Nephron (organoid): ENCODE results near the gene ARFGAP2.
"Not testable (repeated sequence)": the region's sequence is repeated elsewhere in the genome, so short reads cannot be mapped to it uniquely, and the experiment has no call there.

Experiments
- H3K27ac Mint-ChIP-seq, 3 experiments: 2 replicates each; pipeline ENCODE4 v1.8.0; 2020; ENCODE audit warnings: mixed read lengths in 3 of 3, mild to moderate bottlenecking in 2 of 3, moderate library complexity in 1 of 3
- H3K27me3 Mint-ChIP-seq: 2 replicates; pipeline ENCODE4 v1.8.0; 2021; ENCODE audit warnings: low read depth, mild to moderate bottlenecking, moderate library complexity, mixed read lengths
- H3K36me3 Mint-ChIP-seq: 2 replicates; pipeline ENCODE4 v1.8.0; 2020; ENCODE audit warnings: low read depth, mixed read lengths
- H3K4me1 Mint-ChIP-seq: 2 replicates; pipeline ENCODE4 v1.8.0; 2020; ENCODE audit warnings: mixed read lengths
- H3K4me3 Mint-ChIP-seq, 3 experiments: 2 replicates each; pipeline ENCODE4 v1.8.0; 2020; ENCODE audit warnings: mild to moderate bottlenecking in 3 of 3, mixed read lengths in 3 of 3, moderate library complexity in 2 of 3
- H3K9me3 Mint-ChIP-seq: 2 replicates; pipeline ENCODE4 v1.8.0; 2020; ENCODE audit warnings: mixed read lengths
- TF ChIP-seq, protein P1 (sequence below), 3 experiments: fragments of 200-600 bp; sonication (generic); IDR thresholded peaks; one replicate each; pipeline ENCODE4 v1.5.0; 2021; ENCODE audit warnings: antibody characterized with exemption in 3 of 3; ENCODE audit not compliant: unreplicated experiment in 3 of 3

Gene ARFGAP2

DNA sequence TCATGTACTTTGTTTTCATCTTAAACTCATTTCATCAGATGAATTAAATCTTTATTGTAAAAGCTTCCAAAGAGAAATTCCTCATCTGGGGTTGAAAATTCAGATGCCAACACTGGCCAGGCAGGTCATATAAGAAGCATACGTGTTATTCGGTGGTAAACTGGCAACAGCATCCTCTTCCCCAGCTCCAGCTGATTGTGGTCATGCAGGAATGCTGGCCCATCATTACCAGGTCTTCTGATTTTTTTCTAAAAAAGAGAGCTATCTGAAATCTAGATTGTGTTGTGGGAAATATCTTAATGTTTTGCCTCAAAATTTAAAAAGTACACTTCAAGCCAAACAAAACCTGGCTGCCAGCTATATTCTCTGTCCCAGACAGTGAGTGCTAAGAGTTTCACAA lies 53.6 kb downstream of the ARFGAP2 start:
- peaks cover 5% of the 10 kb centered on the region for H3K36me3 Mint-ChIP-seq
- H3K9me3 Mint-ChIP-seq, result peaks cover under 1% of the 10 kb centered on the region
- no peaks in the 10 kb centered on the region for H3K27me3 Mint-ChIP-seq
- TF ChIP-seq, protein P1, sequence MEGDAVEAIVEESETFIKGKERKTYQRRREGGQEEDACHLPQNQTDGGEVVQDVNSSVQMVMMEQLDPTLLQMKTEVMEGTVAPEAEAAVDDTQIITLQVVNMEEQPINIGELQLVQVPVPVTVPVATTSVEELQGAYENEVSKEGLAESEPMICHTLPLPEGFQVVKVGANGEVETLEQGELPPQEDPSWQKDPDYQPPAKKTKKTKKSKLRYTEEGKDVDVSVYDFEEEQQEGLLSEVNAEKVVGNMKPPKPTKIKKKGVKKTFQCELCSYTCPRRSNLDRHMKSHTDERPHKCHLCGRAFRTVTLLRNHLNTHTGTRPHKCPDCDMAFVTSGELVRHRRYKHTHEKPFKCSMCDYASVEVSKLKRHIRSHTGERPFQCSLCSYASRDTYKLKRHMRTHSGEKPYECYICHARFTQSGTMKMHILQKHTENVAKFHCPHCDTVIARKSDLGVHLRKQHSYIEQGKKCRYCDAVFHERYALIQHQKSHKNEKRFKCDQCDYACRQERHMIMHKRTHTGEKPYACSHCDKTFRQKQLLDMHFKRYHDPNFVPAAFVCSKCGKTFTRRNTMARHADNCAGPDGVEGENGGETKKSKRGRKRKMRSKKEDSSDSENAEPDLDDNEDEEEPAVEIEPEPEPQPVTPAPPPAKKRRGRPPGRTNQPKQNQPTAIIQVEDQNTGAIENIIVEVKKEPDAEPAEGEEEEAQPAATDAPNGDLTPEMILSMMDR (IDR thresholded peaks at IDR 0.05; ENCODE audit: unreplicated experiment in 3 of 3), result no peak
- H3K4me1 Mint-ChIP-seq, result no peaks in the 10 kb centered on the region
- no peak overlapping the region for H3K4me3 Mint-ChIP-seq
- H3K27ac Mint-ChIP-seq, result no peak overlapping the region

DNA sequence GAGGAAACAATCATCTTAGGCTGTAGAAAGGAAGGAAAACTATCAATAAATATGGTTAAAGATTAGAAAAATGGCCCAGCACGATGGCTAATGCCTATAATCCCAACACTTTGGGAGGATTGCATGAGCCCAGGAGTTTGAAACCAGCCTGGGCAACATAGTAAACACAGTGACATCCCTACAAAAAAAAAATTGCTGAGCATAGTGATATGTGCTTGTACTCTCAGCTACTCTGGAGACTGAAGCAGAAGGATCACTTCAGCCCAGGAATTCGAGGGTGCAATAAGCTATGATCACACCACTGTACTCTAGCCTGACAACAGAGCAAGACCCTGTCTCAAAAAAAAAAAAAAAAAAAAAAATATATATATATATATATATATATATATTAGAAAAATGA lies 54.9 kb downstream of the ARFGAP2 start:
- Mint-ChIP-seq H3K27ac (no peak overlapping the region), H3K9me3 (peaks cover 2% of the 10 kb centered on the region), H3K4me1 (no peaks in the 10 kb centered on the region), H3K27me3 (no peaks in the 10 kb centered on the region), H3K4me3 (no peak overlapping the region), H3K36me3 (peaks cover 6% of the 10 kb centered on the region)
- TF ChIP-seq, protein P1 (IDR thresholded peaks at IDR 0.05; ENCODE audit: unreplicated experiment in 3 of 3), result no peak

DNA sequence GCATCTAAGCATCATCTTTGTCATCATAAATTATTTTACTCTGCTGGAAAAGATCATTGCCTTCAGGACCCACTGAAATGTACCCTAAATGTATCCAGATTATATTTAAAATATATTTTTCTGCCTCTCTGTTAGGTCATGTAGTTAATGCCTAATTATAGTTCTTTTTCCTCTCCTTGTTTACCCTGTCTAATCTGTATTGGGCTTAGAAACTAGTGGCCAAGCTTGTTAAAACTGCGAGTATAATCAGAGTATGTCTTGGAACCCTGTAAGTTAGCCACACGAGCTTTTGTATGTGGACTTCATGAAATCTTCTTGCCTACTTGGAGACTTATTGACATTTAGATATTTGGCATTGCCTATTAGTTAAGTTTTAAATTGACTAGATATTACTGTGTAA lies 55.6 kb downstream of the ARFGAP2 start:
- no peaks in the 10 kb centered on the region for H3K27me3 Mint-ChIP-seq
- H3K27ac Mint-ChIP-seq, result no peak overlapping the region
- no peak overlapping the region for H3K4me3 Mint-ChIP-seq
- no peaks in the 10 kb centered on the region for H3K4me1 Mint-ChIP-seq
- TF ChIP-seq, protein P1 (IDR thresholded peaks at IDR 0.05; ENCODE audit: unreplicated experiment in 3 of 3), result no peak
- H3K9me3 Mint-ChIP-seq, result peaks cover 3% of the 10 kb centered on the region
- H3K36me3 Mint-ChIP-seq, result peaks cover 6% of the 10 kb centered on the region

DNA sequence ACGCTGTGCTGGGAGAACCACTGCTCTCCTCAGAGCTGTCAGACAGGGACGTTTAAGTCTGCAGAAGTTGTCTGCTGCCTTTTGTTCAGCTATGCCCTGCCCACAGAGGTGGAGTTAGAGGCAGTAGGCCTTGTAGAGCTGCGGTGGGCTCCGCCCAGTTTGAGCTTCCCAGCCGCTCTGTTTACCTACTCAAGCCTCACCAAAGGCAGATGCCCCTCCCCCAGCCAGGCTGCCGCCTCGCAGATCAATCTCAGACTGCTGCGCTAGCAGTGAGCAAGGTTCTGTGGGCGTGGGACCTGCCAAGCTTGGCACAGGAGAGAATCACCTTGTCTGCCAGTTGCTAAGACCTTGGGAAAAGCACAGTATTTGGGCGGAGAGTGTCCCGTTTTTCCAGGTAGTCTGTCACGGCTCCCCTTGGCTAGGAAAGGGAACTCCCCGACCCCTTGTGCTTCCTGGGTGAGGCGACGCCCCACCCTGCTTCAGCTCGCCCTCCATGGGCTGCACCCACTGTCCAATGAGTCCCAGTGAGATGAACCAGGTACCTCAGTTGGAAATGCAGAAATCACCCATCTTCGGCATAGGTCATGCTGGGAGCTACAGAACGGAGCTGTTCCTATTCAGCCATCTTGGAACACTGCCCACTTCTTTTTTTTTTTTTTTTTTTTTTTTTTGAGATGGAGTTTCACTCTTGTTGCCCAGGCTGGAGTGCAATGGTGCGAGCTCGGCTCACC lies 57.6 kb downstream of the ARFGAP2 start:
- H3K27me3 Mint-ChIP-seq, H3K4me3 Mint-ChIP-seq, H3K4me1 Mint-ChIP-seq, H3K27ac Mint-ChIP-seq: not testable (repeated sequence)
- H3K9me3 Mint-ChIP-seq, result peaks cover 10% of the 10 kb centered on the region
- H3K36me3 Mint-ChIP-seq, result peaks cover 13% of the 10 kb centered on the region
